HG02571 (cell line): ENCODE measurements around the gene NEU4.

Experiments
- ATAC-seq: cut with Tn5 transposase; IDR thresholded peaks from one replicate; pipeline ENCODE4 v1.9.1; 2021; ENCODE audit warnings: mild to moderate bottlenecking, moderate library complexity; ENCODE audit not compliant: unreplicated experiment

NEU4 gene

DNA sequence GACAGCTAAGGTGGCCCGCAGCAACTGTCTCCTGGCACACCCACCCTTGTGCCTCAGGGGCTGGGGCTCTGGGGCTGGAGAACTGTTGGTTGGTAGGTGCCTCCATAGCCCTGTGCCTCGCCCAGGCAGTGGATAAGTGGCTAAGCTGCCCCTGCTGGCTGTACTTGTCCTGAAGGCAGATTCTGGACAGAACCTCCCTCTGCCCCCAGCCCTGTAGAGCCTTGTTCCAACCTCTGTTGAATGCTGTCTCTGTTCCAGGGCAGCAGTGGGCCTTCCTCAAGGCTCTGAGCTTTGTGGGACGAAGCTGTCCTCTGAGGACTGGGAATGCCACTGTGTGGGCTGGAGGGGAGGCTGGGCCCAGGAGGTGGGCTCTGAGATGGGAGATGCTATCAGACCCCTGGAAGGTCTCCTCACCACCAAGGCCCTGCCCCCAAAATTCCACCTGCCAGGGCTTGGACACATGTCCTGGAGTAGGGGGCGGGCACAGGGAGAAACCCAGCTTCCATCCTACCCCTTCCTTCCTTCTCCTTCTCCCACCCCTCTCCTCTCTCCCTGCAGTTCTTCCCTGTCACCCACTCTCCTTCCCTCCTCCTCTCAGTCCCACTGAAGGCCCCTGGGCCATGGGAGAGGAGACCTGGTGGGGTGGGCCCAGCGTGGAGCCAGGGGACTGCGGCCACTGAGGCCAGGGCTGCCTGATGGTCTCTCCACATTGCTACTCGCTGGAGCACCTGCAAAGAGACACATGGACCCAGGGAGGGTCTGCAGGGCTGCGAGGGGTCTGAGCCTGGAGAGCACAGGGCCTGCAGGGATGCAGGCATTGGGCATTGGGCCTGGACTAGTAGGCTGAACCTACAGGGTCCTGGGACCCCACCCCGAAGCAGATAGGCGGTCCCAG lies 51.4 kb downstream of the NEU4 start:
- no peak for ATAC-seq

DNA sequence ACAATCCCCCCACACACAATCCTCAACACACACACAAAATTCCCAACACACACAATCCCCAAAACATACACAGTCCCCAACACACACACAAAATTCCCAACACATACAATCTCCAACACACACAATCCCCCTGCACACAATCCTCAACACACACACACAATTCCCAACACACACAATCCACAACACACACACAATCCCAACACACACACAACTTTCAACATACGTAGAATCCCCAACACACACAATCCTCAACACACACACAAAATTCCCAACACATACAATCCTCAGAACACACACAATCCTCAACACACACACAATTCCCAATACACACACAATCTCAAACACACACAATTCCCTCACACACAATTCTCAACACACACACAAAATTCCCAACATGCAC lies 52.3 kb downstream of the NEU4 start:
- ATAC-seq = no peak

DNA sequence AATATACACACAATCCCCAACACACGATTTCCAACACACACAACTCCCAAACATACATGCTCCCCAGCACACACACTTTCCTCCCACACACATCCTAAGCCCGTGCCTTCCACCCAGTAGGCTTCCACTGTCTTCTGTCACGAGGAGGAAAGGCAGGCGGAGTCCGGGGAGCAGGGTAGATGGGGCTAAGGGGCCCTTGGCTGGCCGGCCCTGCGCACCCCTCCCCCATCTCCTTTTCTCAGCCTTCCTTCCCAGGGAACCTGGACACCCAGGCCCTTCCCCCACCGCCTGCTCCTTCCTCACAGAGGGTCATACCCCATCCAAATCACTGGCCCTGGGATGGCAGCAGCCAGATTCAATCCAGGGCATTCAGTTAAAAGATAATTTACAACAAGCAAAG lies 53.1 kb downstream of the NEU4 start:
- no peak for ATAC-seq

DNA sequence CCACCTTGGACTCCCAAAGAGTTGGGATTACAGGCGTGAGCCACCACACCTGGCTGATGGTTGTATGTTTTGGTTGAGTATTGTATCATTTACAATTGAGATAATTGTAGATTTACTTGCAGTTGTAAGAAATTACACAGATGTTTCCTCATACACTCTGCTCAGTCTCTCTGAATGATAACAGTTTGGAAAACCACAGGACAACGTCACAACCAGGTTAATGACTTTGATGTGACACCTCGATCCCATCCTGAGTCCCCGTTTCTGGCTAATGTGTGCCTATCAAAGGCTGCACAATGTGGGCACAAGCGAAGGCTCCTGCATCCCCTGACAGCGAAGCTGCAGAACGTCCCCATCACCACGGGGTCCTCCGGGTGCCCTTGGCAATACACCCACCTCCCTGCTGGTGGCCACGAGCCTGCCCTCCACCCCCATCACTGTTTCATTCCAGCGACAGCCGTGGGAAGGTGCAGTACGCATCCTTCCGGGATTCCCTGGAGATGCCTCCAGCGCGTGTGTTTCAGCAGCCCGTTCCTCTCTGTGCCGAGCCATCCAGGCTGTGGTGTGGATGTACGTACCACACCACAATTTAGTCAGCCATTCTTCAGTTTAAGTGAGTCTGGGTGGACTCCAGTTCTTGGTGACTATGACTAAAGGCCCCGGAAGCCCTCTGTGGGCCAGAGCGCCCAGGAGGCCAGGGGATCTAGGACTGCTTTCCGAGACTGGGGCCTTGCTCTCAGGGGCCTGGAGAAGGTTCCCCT lies 54.0 kb downstream of the NEU4 start:
- no peak for ATAC-seq

DNA sequence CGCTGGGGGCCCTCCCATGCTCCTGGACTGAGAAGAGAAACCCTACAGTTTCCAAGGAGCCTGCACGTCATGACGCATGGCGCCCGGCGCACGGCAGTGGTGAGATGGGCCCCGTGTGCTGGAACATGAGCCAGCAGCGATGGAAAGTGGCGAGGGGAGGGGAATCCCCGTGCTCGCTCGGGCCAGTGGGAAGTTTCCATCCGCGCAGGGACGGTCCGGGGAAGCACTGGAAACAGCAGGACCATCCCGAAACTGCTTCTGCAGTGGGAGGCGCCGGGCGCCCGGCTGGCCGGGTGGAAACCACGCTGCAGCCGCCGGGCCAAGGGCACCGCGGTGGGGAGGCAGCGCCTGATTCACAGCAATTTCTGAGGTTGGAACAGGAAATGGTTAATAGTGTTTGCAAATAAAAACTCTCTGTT lies 54.6 kb downstream of the NEU4 start:
- no peak for ATAC-seq

DNA sequence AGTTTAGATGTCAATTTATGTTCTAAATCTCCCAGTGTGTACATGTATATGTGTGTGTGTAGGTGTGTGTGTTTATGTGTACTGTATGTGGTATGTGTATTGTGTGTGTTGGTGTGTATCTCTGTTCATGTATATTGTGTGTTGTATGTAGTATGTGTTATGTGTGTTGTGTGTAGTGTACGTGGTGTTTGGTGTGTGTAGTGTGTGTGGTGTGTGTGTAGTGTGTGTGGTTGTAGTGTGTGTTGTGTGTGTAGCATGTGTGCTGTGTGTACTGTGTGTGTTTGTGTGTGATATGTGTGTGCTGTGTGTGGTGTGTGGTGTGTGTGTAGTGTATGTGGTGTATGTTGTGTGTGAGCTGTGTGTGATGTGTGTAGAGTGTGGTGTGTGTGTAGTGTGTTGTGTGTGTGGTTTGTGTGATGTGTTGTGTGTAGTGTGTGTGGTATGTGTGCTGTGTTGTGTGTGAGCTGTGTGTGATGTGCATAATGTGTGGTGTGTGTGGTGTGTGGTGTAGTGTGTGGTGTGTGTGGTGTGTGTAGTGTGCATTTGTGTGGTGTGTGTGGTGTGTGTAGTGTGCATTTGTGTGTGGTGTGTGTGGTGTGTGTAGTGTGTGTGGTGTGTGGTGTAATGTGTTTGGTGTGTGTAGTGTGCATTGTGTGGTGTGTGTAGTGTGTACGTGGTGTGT lies 55.3 kb downstream of the NEU4 start:
- ATAC-seq = no peak

DNA sequence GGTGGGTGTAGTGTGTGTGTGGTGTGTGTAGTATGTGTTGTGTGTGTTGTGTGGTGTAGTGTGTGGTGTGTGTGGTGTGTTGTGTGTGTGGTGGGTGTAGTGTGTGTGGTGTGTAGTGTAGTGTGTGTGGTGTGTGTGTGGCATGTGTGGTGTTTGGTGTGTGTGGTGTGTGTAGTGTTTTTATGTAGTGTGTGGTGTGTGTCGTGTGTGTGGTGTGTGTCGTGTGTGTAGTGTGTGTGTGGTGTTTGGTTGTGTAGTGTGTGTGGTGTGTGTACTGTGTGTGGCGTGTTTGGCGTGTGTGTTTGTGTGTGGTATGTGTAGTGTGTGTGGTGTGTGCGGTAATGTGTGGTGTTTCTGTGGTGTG lies 55.8 kb downstream of the NEU4 start:
- no peak for ATAC-seq

DNA sequence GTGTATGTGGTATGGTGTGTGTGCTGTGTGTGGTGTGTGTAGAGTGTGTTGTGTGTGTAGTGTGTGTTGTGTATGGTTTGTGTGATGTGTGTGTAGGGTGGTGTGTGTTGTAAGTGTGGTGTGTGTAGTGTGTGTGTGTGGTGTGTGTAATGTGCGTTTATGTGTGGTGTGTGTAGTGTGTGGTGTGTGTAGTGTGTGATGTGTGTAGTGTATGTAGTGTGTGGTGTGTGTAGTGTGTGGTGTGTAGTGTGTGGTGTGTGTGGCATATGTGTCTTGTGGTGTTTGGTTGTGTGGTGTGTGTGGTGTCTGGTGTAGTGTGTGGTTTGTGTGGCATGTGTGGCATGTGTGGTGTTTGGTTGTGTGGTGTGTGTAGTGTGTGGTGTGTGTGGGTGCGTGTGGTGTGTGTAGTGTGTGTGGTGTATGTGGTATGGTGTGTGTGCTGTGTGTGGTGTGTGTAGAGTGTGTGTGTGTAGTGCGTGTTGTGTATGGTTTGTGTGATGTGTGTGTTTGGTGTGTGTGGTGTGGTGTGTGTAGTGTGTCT lies 56.5 kb downstream of the NEU4 start:
- ATAC-seq = no peak

DNA sequence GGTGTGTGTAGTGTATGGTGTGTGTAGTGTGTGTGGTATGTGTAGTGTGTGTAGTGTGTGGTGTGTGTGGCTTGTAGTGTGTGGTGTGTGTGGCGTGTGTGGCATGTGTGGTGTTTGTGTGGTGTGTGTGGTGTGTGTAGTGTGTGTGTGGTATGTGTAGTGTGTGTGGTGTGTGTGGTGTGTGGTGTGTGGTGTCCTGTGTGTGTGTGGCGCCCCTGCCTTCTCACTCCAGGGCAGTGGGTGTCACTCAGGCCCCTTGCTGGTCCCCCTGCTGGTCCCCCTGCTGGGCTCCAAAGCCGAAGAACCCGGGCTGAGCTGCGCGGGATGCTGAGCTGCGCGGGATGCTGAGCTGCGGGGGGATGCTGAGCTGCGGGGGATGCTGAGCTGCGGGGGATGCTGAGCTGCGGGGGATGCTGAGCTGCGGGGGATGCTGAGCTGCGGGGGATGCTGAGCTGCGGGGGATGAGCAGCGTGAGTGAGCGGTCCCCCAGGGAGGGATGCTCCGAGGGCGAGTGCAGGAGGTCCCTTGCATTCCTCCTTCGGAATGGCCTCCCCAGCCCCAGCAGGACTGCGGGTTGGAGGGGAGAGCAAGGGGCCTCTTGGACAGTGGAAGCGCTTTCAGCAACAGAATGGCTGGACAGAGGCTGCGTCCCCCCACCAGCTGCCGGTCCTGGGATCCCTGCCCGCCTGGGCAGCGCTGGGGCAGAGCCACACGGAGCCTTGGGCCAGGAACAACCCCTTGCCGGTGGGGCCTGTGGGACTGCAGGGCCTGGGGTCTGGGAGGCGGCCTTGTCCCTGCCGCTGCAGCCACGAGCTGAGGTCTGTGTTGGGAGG lies 57.2 kb downstream of the NEU4 start:
- ATAC-seq = no peak
